Type B pancreatic cell (in vitro differentiated cells): ENCODE results near the gene RNF157. TPM values are rescaled to one million over a fixed set of nuclear protein-coding genes. Genes with fewer than 3 reads are reported as not detected.
"Not testable (repeated sequence)": the region's sequence is repeated elsewhere in the genome, so short reads cannot be mapped to it uniquely, and the experiment has no call there.

Source experiments
- DNase-seq: peaks from one replicate; pipeline ENCODE4 v3.0.0; 2021; ENCODE audit warnings: mixed read lengths; ENCODE audit not compliant: unreplicated experiment; ENCODE audit errors: extremely low spot score
- H3K27ac Mint-ChIP-seq: 2 replicates; pipeline ENCODE4 v1.8.0; 2021; ENCODE audit warnings: mild to moderate bottlenecking, mixed read lengths
- H3K27me3 Mint-ChIP-seq: 2 replicates; pipeline ENCODE4 v1.8.0; 2021; ENCODE audit warnings: mixed read lengths
- H3K36me3 Mint-ChIP-seq: 2 replicates; pipeline ENCODE4 v1.8.0; 2021; ENCODE audit warnings: mixed read lengths
- H3K4me1 Mint-ChIP-seq: one replicate; pipeline ENCODE4 v1.8.0; 2021; ENCODE audit warnings: mixed read lengths; ENCODE audit not compliant: unreplicated experiment
- H3K4me3 Mint-ChIP-seq: 2 replicates; pipeline ENCODE4 v1.8.0; 2021; ENCODE audit warnings: mild to moderate bottlenecking, mixed read lengths
- H3K9me3 Mint-ChIP-seq: 2 replicates; pipeline ENCODE4 v1.8.0; 2021; ENCODE audit warnings: mixed read lengths
- total RNA-seq: library from RNA; stranded (reverse); gene quantifications from 2 replicates; pipeline ENCODE4 v1.2.1, GENCODE V29; 2021; ENCODE audit warnings: low replicate concordance
- TF ChIP-seq, protein P1 (sequence below): fragments of 200-600 bp; sonication (generic); conservative IDR thresholded peaks from 2 replicates; pipeline ENCODE4 v1.5.0; 2021; ENCODE audit warnings: antibody characterized with exemption, mild to moderate bottlenecking

RNF157 gene
- total RNA-seq, 1 donor from 2014 or later = 27.0 TPM

DNA sequence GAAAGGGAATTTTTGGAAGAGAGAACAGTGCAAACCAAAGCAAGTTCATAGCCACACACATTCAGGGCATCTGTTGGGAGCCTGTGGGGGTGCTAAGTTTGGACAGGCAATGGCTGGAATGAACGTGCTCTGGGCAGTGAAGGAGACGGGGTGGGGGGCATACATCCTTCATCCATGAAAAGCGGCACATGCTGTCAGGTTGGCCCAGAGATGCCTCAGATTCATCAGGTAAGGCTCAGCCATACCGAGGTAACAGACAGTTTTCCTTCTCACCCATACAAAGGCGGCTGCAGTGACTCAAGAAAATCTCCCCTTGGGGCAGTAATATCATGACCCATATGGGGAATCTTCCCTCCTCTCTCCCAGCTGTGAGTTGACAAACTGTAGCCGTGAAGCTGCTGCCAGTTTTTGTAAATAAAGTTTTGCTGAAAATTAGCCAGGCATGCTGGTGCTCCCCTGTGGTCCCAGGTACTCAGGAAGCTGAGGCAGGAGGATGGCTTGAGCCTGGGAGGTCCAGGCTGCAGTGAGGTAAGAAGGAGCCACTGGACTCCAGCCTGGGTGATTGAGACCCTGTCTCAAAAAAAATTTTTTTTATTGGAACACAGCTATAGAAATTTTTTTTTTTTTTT, 15.6 kb upstream of the RNF157 start:
- no peaks in the 10 kb centered on the region for H3K36me3 Mint-ChIP-seq
- H3K9me3 Mint-ChIP-seq = no peaks in the 10 kb centered on the region
- peaks cover 36% of the 10 kb centered on the region for H3K4me1 Mint-ChIP-seq
- no peak overlapping the region for H3K27ac Mint-ChIP-seq
- no peak for DNase-seq
- no peak overlapping the region for H3K4me3 Mint-ChIP-seq
- no peaks in the 10 kb centered on the region for H3K27me3 Mint-ChIP-seq
- TF ChIP-seq, protein P1, sequence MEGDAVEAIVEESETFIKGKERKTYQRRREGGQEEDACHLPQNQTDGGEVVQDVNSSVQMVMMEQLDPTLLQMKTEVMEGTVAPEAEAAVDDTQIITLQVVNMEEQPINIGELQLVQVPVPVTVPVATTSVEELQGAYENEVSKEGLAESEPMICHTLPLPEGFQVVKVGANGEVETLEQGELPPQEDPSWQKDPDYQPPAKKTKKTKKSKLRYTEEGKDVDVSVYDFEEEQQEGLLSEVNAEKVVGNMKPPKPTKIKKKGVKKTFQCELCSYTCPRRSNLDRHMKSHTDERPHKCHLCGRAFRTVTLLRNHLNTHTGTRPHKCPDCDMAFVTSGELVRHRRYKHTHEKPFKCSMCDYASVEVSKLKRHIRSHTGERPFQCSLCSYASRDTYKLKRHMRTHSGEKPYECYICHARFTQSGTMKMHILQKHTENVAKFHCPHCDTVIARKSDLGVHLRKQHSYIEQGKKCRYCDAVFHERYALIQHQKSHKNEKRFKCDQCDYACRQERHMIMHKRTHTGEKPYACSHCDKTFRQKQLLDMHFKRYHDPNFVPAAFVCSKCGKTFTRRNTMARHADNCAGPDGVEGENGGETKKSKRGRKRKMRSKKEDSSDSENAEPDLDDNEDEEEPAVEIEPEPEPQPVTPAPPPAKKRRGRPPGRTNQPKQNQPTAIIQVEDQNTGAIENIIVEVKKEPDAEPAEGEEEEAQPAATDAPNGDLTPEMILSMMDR = no peak

DNA sequence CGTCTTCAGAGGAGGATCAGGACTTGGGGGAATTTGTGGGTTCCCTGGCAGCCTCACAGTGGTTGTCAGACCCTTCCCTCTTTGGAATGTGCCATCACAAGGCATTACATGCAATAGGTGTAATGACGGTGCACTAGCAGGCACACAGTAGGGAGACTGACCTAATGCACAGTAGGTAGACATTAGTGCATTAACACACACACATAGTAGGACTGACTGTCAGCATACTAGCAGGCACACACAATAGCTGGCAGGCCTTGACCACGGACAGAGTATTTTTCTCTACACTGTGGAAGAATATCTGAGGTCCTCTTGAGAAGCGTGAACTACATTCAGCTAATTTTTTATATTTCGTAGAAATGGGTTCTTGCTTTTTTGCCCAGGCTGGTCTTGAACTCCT, 14.0 kb upstream of the RNF157 start:
- peaks cover 26% of the 10 kb centered on the region for H3K4me1 Mint-ChIP-seq
- no peaks in the 10 kb centered on the region for H3K27me3 Mint-ChIP-seq
- DNase-seq = no peak
- H3K27ac Mint-ChIP-seq = no peak overlapping the region
- H3K9me3 Mint-ChIP-seq = no peaks in the 10 kb centered on the region
- H3K36me3 Mint-ChIP-seq = no peaks in the 10 kb centered on the region
- H3K4me3 Mint-ChIP-seq = no peak overlapping the region
- TF ChIP-seq, protein P1 = no peak

DNA sequence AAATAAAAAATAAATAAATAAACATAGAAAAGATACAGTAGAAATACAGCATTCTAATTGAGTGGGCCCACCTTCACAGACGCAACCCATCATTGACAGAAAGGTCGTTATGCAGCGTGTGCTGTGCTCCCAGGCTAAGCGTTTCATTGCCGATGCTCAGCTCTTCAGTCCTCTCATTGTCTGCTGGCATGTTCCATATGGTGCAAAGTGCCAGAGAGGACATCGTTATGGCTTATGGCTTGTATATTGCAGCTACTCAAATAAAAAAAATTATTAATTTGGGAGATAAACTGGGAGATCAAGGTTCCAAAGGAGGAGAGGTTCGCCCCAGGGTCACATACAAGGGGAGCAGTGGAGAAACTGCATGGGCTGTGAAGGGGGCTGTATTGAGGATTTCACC, 13.5 kb upstream of the RNF157 start:
- H3K9me3 Mint-ChIP-seq = no peaks in the 10 kb centered on the region
- no peak for DNase-seq
- peaks cover 25% of the 10 kb centered on the region for H3K4me1 Mint-ChIP-seq
- H3K36me3 Mint-ChIP-seq = no peaks in the 10 kb centered on the region
- no peak overlapping the region for H3K27ac Mint-ChIP-seq
- TF ChIP-seq, protein P1 = no peak
- H3K4me3 Mint-ChIP-seq = no peak overlapping the region
- no peaks in the 10 kb centered on the region for H3K27me3 Mint-ChIP-seq

DNA sequence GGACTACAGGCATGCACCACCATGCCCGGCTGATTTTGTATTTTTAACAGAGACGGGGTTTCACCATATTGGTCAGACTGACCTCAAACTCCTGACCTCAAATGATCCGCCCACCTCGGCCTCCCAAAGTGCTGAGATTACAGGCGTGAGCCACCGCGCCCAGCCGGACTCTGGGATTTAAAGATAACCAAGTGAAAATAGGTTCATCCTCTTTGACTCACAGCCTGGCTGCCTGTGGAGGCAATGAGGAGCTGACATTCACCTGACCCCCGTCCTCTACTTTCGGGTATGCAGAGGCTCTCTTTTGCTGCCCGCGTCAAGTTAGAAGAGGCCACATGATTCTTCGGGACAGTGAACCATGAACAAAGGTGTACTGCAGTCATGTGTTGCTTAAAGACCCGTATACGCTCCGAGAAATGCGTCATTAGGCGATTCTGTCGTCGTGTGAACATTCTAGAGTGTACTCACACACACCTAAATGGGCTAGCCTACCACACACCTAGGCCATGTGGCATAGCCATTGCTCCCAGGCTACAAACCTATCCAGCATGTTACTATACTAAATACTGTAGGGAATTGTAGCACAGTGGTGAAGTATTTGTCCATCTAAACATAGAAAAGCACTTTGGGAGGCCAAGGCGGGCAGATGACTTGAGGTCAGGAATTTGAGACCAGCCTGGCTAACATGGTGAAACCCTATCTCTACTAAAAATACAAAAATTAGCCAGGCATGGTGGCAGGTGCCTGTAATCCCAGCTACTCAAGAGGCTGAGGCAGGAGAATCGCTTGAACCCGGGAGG, 12.9 kb upstream of the RNF157 start:
- not testable (repeated sequence) for H3K9me3 Mint-ChIP-seq, H3K36me3 Mint-ChIP-seq, H3K27me3 Mint-ChIP-seq, H3K27ac Mint-ChIP-seq, DNase-seq, H3K4me3 Mint-ChIP-seq
- peaks cover 22% of the 10 kb centered on the region for H3K4me1 Mint-ChIP-seq

DNA sequence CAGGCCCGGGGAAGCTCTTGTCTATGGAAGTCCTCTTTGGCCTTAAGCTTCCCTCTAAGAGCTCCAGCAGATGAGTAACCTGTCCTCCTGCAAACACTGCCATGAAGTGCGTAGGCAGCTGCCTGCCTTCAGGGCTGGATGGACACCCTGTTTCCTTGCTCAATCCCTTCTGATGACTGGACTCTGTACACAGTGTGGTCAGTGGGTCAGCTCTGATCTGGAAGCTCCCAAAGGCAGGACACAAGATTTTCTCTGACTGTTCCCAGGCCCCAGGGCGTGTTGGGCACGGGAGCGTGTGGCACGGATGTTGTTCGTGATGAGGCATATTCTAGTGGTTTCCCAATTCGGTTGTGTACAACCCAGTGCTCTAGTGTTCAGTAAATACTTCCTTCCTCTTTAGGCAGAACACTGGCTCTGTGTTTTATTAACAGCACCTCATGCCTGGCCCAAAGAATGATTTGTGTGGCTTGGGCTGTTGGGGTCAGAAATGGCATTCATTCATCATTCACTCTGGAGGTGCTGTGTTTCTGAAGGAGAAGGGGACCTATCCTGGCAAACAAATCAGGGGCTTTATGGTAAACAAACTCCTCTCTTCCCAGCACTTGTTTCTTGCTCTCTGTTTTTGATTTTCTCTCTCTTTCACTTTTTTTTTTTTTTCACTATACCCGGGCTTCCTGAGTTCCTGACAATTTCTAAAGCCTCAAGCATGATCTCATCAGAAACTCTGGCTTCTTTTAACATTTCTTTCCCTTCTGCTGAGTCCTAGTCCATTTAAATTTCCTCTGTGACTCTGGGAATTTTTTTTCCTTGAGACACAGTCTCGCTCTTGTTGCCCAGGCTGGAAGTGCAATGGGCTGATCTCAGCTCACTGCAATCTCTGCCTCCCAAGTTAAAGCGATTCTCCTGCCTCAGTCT, 12.0 kb upstream of the RNF157 start:
- no peaks in the 10 kb centered on the region for H3K27me3 Mint-ChIP-seq
- peak overlapping the region; percentile 9 for H3K4me3 Mint-ChIP-seq
- H3K27ac Mint-ChIP-seq = peak overlapping the region; percentile 73
- no peaks in the 10 kb centered on the region for H3K36me3 Mint-ChIP-seq
- TF ChIP-seq, protein P1 = no peak
- H3K9me3 Mint-ChIP-seq = no peaks in the 10 kb centered on the region
- peaks cover 22% of the 10 kb centered on the region for H3K4me1 Mint-ChIP-seq
- DNase-seq = no peak
